Kidney (tissue), 14 donors: ENCODE data around the gene HEYL. TPM values are rescaled to one million over a fixed set of nuclear protein-coding genes. Genes with fewer than 3 reads are reported as not detected.
A peak's percentile ranks its signal among the peaks of the same experiment; 100 is the strongest.

Source experiments
- DNase-seq, 5 donors: peaks; one replicate each; pipeline ENCODE4 v3.0.0-alpha.2; 2013 to 2020
- FAIRE-seq: peaks from 2 replicates; lab custom pipeline; 2012; peaks lifted over from hg19 to GRCh38; lab: Jason Lieb, UNC
- H3K27ac ChIP-seq, 2 donors: one replicate each; pipeline ENCODE4 v1.7.0; 2013; ENCODE audit warnings: low read depth in 2 of 2, low read length in 2 of 2, inconsistent platforms in 1 of 2
- H3K27me3 ChIP-seq: one replicate; pipeline ENCODE4 v1.7.1; 2013; ENCODE audit warnings: low read length, inconsistent platforms; ENCODE audit not compliant: control insufficient read depth, insufficient read depth
- H3K36me3 ChIP-seq, 3 donors: one replicate each; pipeline versions ENCODE4 v1.7.0 to v1.7.1; 2013; ENCODE audit warnings: low read length in 3 of 3, control low read depth in 1 of 3, inconsistent platforms in 1 of 3; ENCODE audit not compliant: insufficient read depth in 3 of 3, control insufficient read depth in 2 of 3
- H3K4me1 ChIP-seq, 3 donors: one replicate each; pipeline versions ENCODE4 v1.7.0 to v1.7.1; 2013; ENCODE audit warnings: low read length in 3 of 3, inconsistent platforms in 1 of 3, low read depth in 1 of 3; ENCODE audit not compliant: control insufficient read depth in 2 of 3, insufficient read depth in 2 of 3
- H3K4me3 ChIP-seq, 3 donors: one replicate each; pipeline versions ENCODE4 v1.7.0 to v1.8.1; 2013; ENCODE audit warnings: low read length in 3 of 3, control low read depth in 1 of 3, inconsistent platforms in 1 of 3
- H3K9ac ChIP-seq, 3 donors: one replicate each; pipeline versions ENCODE4 v1.7.0 to v1.7.1; 2013; ENCODE audit warnings: low read length in 3 of 3, control low read depth in 1 of 3, inconsistent platforms in 1 of 3
- H3K9me3 ChIP-seq, 3 donors: one replicate each; pipeline versions ENCODE4 v1.7.0 to v1.7.1; 2013; ENCODE audit warnings: low read length in 3 of 3, control low read depth in 1 of 3, inconsistent platforms in 1 of 3; ENCODE audit not compliant: control insufficient read depth in 2 of 3, insufficient read depth in 1 of 3
- CTCF ChIP-seq: IDR thresholded peaks from 3 replicates; pipeline ENCODE4 v1.5.1; 2012; ENCODE audit warnings: mild to moderate bottlenecking, moderate library complexity, borderline replicate concordance; ENCODE audit not compliant: insufficient read depth; ENCODE audit errors: extremely low read depth
- intact Hi-C: fragments of 100-400 bp; cut with DNase I; formaldehyde crosslinking; loops from one replicate; pipeline ENCODE4 v1.11.1; 2022
- polyA plus RNA-seq: library from polyadenylated mRNA; stranded (reverse); fragments of 350-450 nt; fragmentation: Illumina TruSeq; extraction: RNeasy Lipid Tissue Mini Kit (QIAGEN cat#74804); gene quantifications from one replicate; pipeline ENCODE4 v1.2.3, GENCODE V29; 2014; ENCODE audit warnings: low read depth, low replicate concordance; ENCODE audit not compliant: insufficient read depth
- total RNA-seq: library from RNA; stranded (reverse); fragmentation: NEBNext Ultra II Directional; extraction: Animal tissue kit (Norgen Biotek cat#: 25700); gene quantifications from one replicate; pipeline ENCODE4 v1.2.1, GENCODE V29; 2021
- donor health status: control.
- donor health status: control.
- donor health status: control.
- donor health status: control.
- donor health status: control.
- donor health status: DM: yes; HTN: yes; CAD: no.
- donor health status: Normal renal cell carcinoma (clear cell type).

HEYL gene
- total and polyA plus RNA-seq, 2 donors from 2014 or later, result 7.2 to 32.8 TPM

GRCh38 chr1:39652554-39652953 is 13.1 kb upstream of the HEYL start:
- Histone ChIP-seq H3K9ac (no peak overlapping the region), H3K4me3 (no peak overlapping the region), H3K36me3 (no peaks in the 10 kb centered on the region), H3K4me1 (peaks cover 0 to 6% (median 0%) of the 10 kb centered on the region in 3 donors), H3K9me3 (no peaks in the 10 kb centered on the region), H3K27me3 (no peaks in the 10 kb centered on the region), H3K27ac (peak overlapping the region in 1 of 2 donors; percentile 2)
- FAIRE-seq (no peak), DNase-seq (no peak)
- no peak for TF ChIP-seq CTCF
- intact Hi-C loops, result no loop called here

GRCh38 chr1:39652105-39652504 is 12.7 kb upstream of the HEYL start:
- Histone ChIP-seq H3K9ac (no peak overlapping the region), H3K4me1 (peaks cover 0 to 6% (median 0%) of the 10 kb centered on the region in 3 donors), H3K36me3 (no peaks in the 10 kb centered on the region), H3K27ac (peak overlapping the region in 1 of 2 donors; percentile 2), H3K27me3 (no peaks in the 10 kb centered on the region), H3K4me3 (no peak overlapping the region), H3K9me3 (no peaks in the 10 kb centered on the region)
- FAIRE-seq (no peak), DNase-seq (peak in 1 of 5 donors; percentile 80)
- TF ChIP-seq CTCF, result no peak
- intact Hi-C loops, result no loop called here

- Histone ChIP-seq H3K9me3 (no peaks in the 10 kb centered on the region), H3K27me3 (no peaks in the 10 kb centered on the region), H3K9ac (no peak overlapping the region), H3K36me3 (no peaks in the 10 kb centered on the region), H3K4me1 (peaks cover 0 to 14% (median 0%) of the 10 kb centered on the region in 3 donors), H3K27ac (no peak overlapping the region), H3K4me3 (no peak overlapping the region)
- FAIRE-seq, result no peak
- no peak for DNase-seq
- intact Hi-C loops, result no loop called here
- TF ChIP-seq CTCF, result no peak
These were observed 11.0 kb upstream of the HEYL start for GRCh38 chr1:39650431-39650830.

GRCh38 chr1:39649636-39650185 is 10.3 kb upstream of the HEYL start:
- FAIRE-seq (no peak), DNase-seq (peak in 1 of 5 donors; percentile 46)
- Histone ChIP-seq H3K4me3 (no peak overlapping the region), H3K27me3 (no peaks in the 10 kb centered on the region), H3K36me3 (no peaks in the 10 kb centered on the region), H3K9me3 (no peaks in the 10 kb centered on the region), H3K27ac (no peak overlapping the region), H3K4me1 (peaks cover 0 to 14% (median 0%) of the 10 kb centered on the region in 3 donors), H3K9ac (no peak overlapping the region)
- TF ChIP-seq CTCF, result no peak
- intact Hi-C loops, result no loop called here
